Body of pancreas (tissue), 4 donors: ENCODE data around the gene CFAP45. TPM values are rescaled to one million over a fixed set of nuclear protein-coding genes. Genes with fewer than 3 reads are reported as not detected.

Experiments
- ATAC-seq: fragments of 150-250 bp; one replicate; pipeline ENCODE4 v1.9.1; 2016
- DNase-seq, 4 donors: peaks; one replicate each; pipeline ENCODE4 v3.0.0-alpha.2; 2019
- H3K27ac ChIP-seq, 4 donors: fragments of 200-600 bp; sonication (generic); 1 replicate in 3 of 4; 2 replicates in 1 of 4; pipeline versions ENCODE4 v1.5.1 to v1.6.1; 2016 to 2019; ENCODE audit warnings: mild to moderate bottlenecking in 1 of 4, mixed read lengths in 1 of 4, moderate library complexity in 1 of 4
- H3K27me3 ChIP-seq, 2 donors: fragments of 200-600 bp; sonication (generic); one replicate each; pipeline ENCODE4 v1.6.0; 2016; ENCODE audit warnings: mild to moderate bottlenecking in 1 of 2
- H3K36me3 ChIP-seq, 2 donors: fragments of 200-600 bp; sonication (generic); replicated peaks in 1 of 2; 2 replicates each; pipeline ENCODE4 v1.5.1; 2016; ENCODE audit warnings: low read depth in 2 of 2; ENCODE audit not compliant: insufficient read depth in 1 of 2
- H3K4me1 ChIP-seq: fragments of 200-600 bp; sonication (generic); one replicate; pipeline ENCODE4 v1.6.0; 2016
- H3K4me3 ChIP-seq, 2 donors: fragments of 200-600 bp; sonication (generic); 1 replicate in 1 of 2; 2 replicates in 1 of 2; pipeline ENCODE4 v1.5.1; 2016 to 2019
- H3K9me3 ChIP-seq, 3 donors: fragments of 200-600 bp; sonication (generic); 1 replicate in 2 of 3; 2 replicates in 1 of 3; pipeline ENCODE4 v1.5.1; 2016
- POLR2A ChIP-seq, 3 donors: fragments of 450-650 bp; IDR thresholded peaks; one replicate each; pipeline ENCODE4 v1.6.1; 2016; ENCODE audit warnings: antibody characterized with exemption in 3 of 3, mild to moderate bottlenecking in 2 of 3
- WGBS, 2 donors: methylation state at CpG; one replicate each; pipeline ENCODE4 v1.1.5; 2017; 5-methylcytosine and 5-hydroxymethylcytosine counted together
- intact Hi-C: fragments of 100-400 bp; cut with DNase I; formaldehyde crosslinking; loops from one replicate; pipeline ENCODE4 v1.15.1; 2023
- total RNA-seq, 2 donors: library from RNA; depleted of rRNA; stranded (reverse); fragments of >200 nt; gene quantifications; one replicate each; pipeline ENCODE4 v1.1.0, GENCODE V29; 2016
- TF ChIP-seq, protein P1 (sequence below), 7 experiments: fragments of 450-650 bp in 4 of 7; fragments of 200-600 bp in 3 of 7; sonication (generic) in 3 of 7; IDR thresholded peaks; one replicate each; pipeline ENCODE4 v1.5.1; 2016 to 2019; ENCODE audit warnings: antibody characterized with exemption in 7 of 7

CFAP45 gene
- total RNA-seq, 2 donors from 2014 or later: not detected

DNA sequence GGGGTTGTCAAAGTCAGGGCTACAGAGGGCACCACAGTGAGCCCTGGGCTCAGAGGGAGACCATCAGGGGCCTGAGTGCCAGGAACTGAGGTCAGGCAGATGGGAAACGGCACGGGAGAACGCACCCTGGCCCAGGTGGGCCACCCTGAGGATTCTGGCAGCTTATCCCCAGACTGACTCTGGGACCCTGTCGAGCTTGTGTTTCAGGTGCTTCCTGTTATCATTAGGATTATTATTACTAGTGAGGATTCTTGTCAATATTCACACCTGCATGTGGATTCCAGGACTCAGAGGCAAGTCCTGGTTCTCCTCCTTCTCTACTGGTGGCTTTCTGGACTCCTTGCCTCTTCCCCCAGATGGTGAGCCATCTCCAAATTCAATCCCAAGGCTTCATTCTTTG, 52.7 kb downstream of the CFAP45 start:
- no peaks in the 10 kb centered on the region for H3K36me3 ChIP-seq
- intact Hi-C loops: no loop called here
- ATAC-seq (no peak), DNase-seq (no peak)
- no peaks in the 10 kb centered on the region for H3K27me3 ChIP-seq
- TF ChIP-seq, protein P1, sequence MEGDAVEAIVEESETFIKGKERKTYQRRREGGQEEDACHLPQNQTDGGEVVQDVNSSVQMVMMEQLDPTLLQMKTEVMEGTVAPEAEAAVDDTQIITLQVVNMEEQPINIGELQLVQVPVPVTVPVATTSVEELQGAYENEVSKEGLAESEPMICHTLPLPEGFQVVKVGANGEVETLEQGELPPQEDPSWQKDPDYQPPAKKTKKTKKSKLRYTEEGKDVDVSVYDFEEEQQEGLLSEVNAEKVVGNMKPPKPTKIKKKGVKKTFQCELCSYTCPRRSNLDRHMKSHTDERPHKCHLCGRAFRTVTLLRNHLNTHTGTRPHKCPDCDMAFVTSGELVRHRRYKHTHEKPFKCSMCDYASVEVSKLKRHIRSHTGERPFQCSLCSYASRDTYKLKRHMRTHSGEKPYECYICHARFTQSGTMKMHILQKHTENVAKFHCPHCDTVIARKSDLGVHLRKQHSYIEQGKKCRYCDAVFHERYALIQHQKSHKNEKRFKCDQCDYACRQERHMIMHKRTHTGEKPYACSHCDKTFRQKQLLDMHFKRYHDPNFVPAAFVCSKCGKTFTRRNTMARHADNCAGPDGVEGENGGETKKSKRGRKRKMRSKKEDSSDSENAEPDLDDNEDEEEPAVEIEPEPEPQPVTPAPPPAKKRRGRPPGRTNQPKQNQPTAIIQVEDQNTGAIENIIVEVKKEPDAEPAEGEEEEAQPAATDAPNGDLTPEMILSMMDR (IDR thresholded peaks at IDR 0.05): no peak
- no peak for TF ChIP-seq POLR2A (IDR thresholded peaks at IDR 0.05)
- H3K4me1 ChIP-seq: no peaks in the 10 kb centered on the region
- WGBS, 2 donors: 42 to 62% methylated on average over 2 to 4 of the region's 4 CpGs
- H3K4me3 ChIP-seq: no peak overlapping the region
- no peak overlapping the region for H3K27ac ChIP-seq
- H3K9me3 ChIP-seq: no peaks in the 10 kb centered on the region

DNA sequence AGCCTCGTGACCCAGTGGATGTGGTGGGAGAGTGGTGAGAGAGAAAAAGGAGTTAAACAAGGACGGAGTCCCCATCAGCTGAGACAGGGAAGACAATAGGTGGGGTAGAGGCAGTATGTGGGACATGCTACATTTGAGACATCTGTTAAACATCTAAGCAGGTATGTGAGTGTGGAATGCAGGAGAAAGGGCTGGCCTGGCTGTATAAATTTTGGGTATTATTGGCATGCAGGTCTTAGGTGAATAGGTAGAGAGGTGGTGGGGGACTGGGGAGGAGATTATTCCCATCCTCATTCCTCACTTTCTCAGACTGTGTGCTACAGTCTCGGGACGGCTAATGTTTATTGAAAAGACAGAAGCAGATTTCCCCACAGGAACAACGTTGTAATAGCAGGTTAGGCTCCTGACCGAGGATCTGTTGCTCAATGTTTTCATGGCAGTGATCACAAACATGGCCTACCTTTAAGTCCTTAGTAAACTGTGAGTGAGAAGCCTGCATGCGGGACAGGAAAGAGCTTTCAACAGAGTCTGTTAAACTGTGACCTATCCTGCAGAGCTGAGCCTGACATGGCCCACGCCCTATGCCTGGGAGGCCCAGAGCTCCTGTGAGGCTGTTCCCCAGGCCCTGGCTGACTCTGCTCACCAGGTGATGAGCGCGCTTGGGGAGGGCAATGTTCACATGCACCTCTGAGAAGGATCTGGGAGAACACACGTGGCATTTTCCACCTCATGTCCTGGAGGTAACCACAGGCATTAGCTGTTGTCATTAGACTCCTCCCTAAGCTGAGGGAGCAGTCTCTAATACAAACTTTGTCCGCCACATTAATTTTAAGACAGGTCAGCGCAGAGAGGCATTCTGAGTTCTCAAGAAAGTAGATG, 54.0 kb downstream of the CFAP45 start:
- no peaks in the 10 kb centered on the region for H3K4me1 ChIP-seq
- H3K27me3 ChIP-seq: no peaks in the 10 kb centered on the region
- H3K36me3 ChIP-seq: no peaks in the 10 kb centered on the region
- ATAC-seq (no peak), DNase-seq (peak in 2 of 4 donors; percentile 23 to 28)
- intact Hi-C loops: no loop called here
- H3K27ac ChIP-seq: no peak overlapping the region
- no peak overlapping the region for H3K4me3 ChIP-seq
- 75 to 83% methylated on average over 9 to 13 of the region's 13 CpGs for WGBS, 2 donors
- no peaks in the 10 kb centered on the region for H3K9me3 ChIP-seq
- TF ChIP-seq, protein P1 (IDR thresholded peaks at IDR 0.05): no peak
- no peak for TF ChIP-seq POLR2A (IDR thresholded peaks at IDR 0.05)

DNA sequence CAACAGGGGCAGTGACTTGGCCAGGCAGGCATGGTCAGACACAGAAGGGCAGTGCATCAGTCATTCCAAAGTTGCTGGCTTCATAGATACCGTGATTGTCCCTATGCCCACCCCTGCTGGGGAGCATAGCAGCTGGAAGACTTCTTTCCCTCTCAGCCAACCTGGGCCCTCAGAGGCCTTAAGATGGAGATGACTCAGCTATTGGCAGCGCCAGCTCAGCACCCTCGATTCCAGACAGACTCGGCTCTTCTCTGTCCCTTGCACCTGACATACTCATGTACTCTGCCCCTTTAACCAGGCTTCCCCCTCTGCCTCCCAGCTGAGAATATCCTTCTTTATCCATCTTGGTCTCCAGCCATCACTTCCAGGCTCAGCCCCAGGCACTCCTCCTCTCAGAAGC, 56.5 kb downstream of the CFAP45 start:
- 81 to 86% methylated on average over 4 of the region's 4 CpGs for WGBS, 2 donors
- intact Hi-C loops: no loop called here
- TF ChIP-seq POLR2A (IDR thresholded peaks at IDR 0.05): no peak
- TF ChIP-seq, protein P1 (IDR thresholded peaks at IDR 0.05): no peak
- Histone ChIP-seq H3K4me3 (no peak overlapping the region), H3K36me3 (no peaks in the 10 kb centered on the region), H3K9me3 (no peaks in the 10 kb centered on the region), H3K27ac (no peak overlapping the region), H3K27me3 (no peaks in the 10 kb centered on the region), H3K4me1 (no peaks in the 10 kb centered on the region)
- DNase-seq (no peak), ATAC-seq (no peak)

DNA sequence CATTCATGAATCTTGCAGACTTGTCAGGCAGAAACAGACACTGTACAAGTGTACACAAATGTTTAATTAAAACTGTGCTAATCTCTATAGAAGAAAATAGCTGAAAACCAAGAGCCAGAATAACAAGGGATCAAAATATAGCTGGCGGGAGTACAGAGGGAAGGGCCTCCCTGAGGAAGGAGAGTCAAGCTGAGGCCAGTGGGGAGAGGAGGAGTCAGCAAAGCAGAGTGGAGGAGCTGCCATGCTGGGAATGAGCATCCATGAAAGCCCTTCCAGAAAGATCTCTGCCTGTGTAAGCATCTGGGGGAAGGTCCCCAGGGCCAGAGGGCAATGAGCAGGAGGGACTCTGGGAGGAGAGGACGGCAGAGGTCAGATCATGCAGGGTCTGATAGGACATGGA, 58.2 kb downstream of the CFAP45 start:
- DNase-seq (no peak), ATAC-seq (no peak)
- 84 to 88% methylated on average over 2 of the region's 2 CpGs for WGBS, 2 donors
- H3K9me3 ChIP-seq: no peaks in the 10 kb centered on the region
- H3K4me3 ChIP-seq: no peak overlapping the region
- no peak overlapping the region for H3K27ac ChIP-seq
- no peaks in the 10 kb centered on the region for H3K36me3 ChIP-seq
- TF ChIP-seq, protein P1 (IDR thresholded peaks at IDR 0.05): no peak
- TF ChIP-seq POLR2A (IDR thresholded peaks at IDR 0.05): no peak
- no peaks in the 10 kb centered on the region for H3K27me3 ChIP-seq
- H3K4me1 ChIP-seq: no peaks in the 10 kb centered on the region
- intact Hi-C loops: no loop called here
